Tibial nerve (tissue), 3 donors: Measurements from ENCODE around the gene ARSD.

Experiments used
- CTCF ChIP-seq, 5 experiments: fragments of 200-600 bp in 3 of 5; fragments of 450-650 bp in 2 of 5; sonication (generic) in 3 of 5; IDR thresholded peaks; one replicate each; pipeline ENCODE4 v1.5.1; 2016 to 2019; ENCODE audit warnings: antibody characterized with exemption in 5 of 5, mild to moderate bottlenecking in 3 of 5, moderate library complexity in 2 of 5
- POLR2A ChIP-seq, 2 donors: fragments of 450-650 bp; IDR thresholded peaks; one replicate each; pipeline ENCODE4 v1.6.1; 2017; ENCODE audit warnings: antibody characterized with exemption in 2 of 2, mild to moderate bottlenecking in 2 of 2, moderate library complexity in 2 of 2

GRCh38 chrX:2870650-2871049 lies 58.5 kb downstream of the ARSD start:
- no peak for TF ChIP-seq POLR2A (IDR thresholded peaks at IDR 0.05)
- TF ChIP-seq CTCF (IDR thresholded peaks at IDR 0.05), result no peak
